HEK293T (cell line): ENCODE results near the gene OCEL1.
"Not testable (repeated sequence)": the region's sequence is repeated elsewhere in the genome, so short reads cannot be mapped to it uniquely, and the experiment has no call there.

Experiments
- CTCF ChIA-PET: fragments of 350-600 bp; formaldehyde crosslinking; extraction: SDS; loops from one replicate; lab custom pipeline; 2021; ENCODE audit warnings: antibody characterized with exemption, inconsistent platforms; lab: Yijun Ruan, JAX
- POLR2A ChIA-PET: fragments of 350-600 bp; formaldehyde crosslinking; extraction: SDS; loops from one replicate; lab custom pipeline; 2020; ENCODE audit warnings: antibody characterized with exemption, inconsistent platforms; lab: Yijun Ruan, JAX
- DNase-seq: peaks from one replicate; pipeline ENCODE4 v3.0.0; 2012; ENCODE audit warnings: mixed read lengths; ENCODE audit errors: extremely low spot score
- BHLHE40 ChIP-seq: fragments of 450-650 bp; IDR thresholded peaks from 2 replicates; pipeline ENCODE4 v1.6.1; 2016; ENCODE audit warnings: mild to moderate bottlenecking, moderate library complexity, borderline replicate concordance
- CTBP1 ChIP-seq: fragments of 450-650 bp; IDR thresholded peaks from 2 replicates; pipeline ENCODE4 v1.6.1; 2016; ENCODE audit warnings: borderline replicate concordance
- ELF4 ChIP-seq: fragments of 450-650 bp; IDR thresholded peaks from 2 replicates; pipeline ENCODE4 v1.6.1; 2017; ENCODE audit warnings: antibody characterized with exemption
- FOXK2 ChIP-seq: fragments of 450-650 bp; IDR thresholded peaks from 2 replicates; pipeline ENCODE4 v1.6.1; 2016; ENCODE audit warnings: mild to moderate bottlenecking
- HDGF ChIP-seq: fragments of 450-650 bp; IDR thresholded peaks from 2 replicates; pipeline ENCODE4 v1.6.1; 2017; ENCODE audit warnings: antibody characterized with exemption, borderline replicate concordance
- L3MBTL2 ChIP-seq: fragments of 450-650 bp; conservative IDR thresholded peaks from 2 replicates; pipeline ENCODE4 v1.6.1; 2016; ENCODE audit warnings: mild to moderate bottlenecking
- SP1 ChIP-seq: fragments of 450-650 bp; IDR thresholded peaks from 2 replicates; pipeline ENCODE4 v1.6.1; 2017
- SUZ12 ChIP-seq: fragments of 450-650 bp; IDR thresholded peaks from 2 replicates; pipeline ENCODE4 v1.6.1; 2016; ENCODE audit warnings: mild to moderate bottlenecking
- TARDBP ChIP-seq: fragments of 450-650 bp; IDR thresholded peaks from 2 replicates; pipeline ENCODE4 v1.6.1; 2016
- ZNF384 ChIP-seq: fragments of 450-650 bp; IDR thresholded peaks from 2 replicates; pipeline ENCODE4 v1.6.1; 2016
- TF ChIP-seq, protein P1 (sequence below): fragments of 450-650 bp; IDR thresholded peaks from 2 replicates; pipeline ENCODE4 v1.6.1; 2016

The OCEL1 gene

DNA sequence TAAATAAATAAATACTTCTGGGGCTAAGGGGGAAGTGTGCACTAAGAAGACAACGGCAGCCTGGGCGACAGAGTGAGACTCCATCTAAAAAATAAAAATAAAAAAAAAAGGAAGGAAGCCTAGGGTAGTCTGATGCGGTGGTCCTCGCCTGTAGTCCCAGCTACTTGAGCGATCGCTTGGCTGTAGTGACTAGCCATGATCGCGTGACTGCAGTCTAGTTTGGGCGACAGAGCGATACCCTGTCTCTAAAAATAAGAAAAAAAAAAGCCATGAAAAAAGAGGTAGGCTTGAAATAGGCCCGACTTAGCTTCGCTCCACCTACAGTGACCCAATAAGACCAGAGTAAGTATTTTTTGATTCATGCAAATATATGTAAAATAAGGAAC is 40.6 kb downstream of the OCEL1 start:
- CTCF ChIA-PET = interaction anchor here (1.0 to 1.4 kb wide), 4 partner anchors 17 to 39 kb away, joined by 3 to 7 read pairs (median 5); no protein-coding TSS in a partner anchor
- no peak for TF ChIP-seq HDGF
- peak; percentile 29; the same call in 1 of the 2 replicates for TF ChIP-seq ZNF384
- no peak for TF ChIP-seq SUZ12
- no peak for TF ChIP-seq TARDBP
- no peak for TF ChIP-seq CTBP1
- TF ChIP-seq ELF4 = peak; percentile 38
- POLR2A ChIA-PET = interaction anchor here (0.7 to 2.8 kb wide), 10 partner anchors 14 to 190 kb away, joined by 3 to 12 read pairs (median 5); partner anchors contain the start of genes DDA1, MVB12A and USE1
- no peak for DNase-seq

DNA sequence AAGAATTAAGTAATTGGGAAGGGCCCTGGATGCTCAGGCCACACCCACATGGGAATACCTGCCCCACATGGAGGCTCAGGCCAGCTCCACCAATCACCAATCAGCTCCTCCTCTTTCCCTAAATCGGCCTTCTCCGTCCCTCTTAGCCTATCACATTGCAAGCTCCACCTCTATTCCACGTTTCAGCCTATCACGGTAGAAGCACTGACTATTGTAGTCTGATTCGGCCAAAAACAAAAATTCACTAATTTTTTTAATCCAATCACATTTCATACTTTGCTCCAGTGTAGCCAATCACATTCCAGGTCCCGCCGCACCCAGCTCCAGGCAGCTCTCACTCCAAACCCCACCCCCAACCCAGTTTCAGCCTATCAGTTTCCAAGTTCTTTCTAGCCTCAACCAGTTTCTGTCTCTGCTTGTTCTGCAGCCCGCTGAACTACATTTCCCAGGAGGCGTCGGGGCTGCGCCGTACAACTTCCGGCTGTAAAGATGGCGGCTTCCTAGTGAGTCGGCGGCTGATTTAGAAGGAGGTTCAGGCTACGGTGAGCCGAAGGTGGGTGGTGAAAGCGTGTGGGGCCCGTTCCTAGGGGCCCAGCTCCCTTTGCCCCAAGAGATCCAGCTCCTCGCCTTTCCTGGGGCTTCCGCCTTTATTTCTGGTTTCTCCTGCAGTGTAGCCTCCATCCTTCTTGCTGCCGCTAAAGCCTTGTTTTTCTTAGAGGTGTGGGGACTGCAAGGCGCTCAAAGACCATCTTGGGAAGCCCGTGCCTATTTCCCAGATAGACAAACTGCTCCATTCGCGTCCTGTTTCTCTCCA is 41.2 kb downstream of the OCEL1 start, which contains the start of gene BABAM1:
BABAM1 (plus strand) TSS at position 469 of the 814 bp plus-strand sequence. CDS start 1,364 bp downstream, outside the sequence.
- no peak for TF ChIP-seq L3MBTL2
- TF ChIP-seq ELF4 = peak; percentile 41; the same call in 1 of the 2 replicates
- ChIA-PET CTCF (interaction anchor here (1.0 to 1.4 kb wide), 3 partner anchors 16 to 38 kb away, joined by 3 to 5 read pairs (median 5); no protein-coding TSS in a partner anchor), POLR2A (interaction anchor here (0.7 to 2.8 kb wide), 11 partner anchors 8 to 191 kb away, joined by 3 to 12 read pairs (median 5); partner anchors contain the start of genes DDA1, MVB12A and USE1)
- peak; percentile 96 for DNase-seq

DNA sequence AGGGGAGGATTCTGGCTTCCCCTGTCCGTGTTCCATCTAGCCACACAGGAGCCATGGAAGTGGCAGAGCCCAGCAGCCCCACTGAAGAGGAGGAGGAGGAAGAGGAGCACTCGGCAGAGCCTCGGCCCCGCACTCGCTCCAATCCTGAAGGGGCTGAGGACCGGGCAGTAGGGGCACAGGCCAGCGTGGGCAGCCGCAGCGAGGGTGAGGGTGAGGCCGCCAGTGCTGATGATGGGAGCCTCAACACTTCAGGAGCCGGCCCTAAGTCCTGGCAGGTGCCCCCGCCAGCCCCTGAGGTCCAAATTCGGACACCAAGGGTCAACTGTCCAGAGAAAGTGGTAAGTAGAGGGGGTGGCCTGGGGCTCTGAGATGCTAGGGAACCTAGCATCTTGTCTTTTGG is 42.7 kb downstream of the OCEL1 start:
- DNase-seq = no peak
- CTCF ChIA-PET = no interaction called here
- POLR2A ChIA-PET = no interaction called here
- TF ChIP-seq, protein P1, sequence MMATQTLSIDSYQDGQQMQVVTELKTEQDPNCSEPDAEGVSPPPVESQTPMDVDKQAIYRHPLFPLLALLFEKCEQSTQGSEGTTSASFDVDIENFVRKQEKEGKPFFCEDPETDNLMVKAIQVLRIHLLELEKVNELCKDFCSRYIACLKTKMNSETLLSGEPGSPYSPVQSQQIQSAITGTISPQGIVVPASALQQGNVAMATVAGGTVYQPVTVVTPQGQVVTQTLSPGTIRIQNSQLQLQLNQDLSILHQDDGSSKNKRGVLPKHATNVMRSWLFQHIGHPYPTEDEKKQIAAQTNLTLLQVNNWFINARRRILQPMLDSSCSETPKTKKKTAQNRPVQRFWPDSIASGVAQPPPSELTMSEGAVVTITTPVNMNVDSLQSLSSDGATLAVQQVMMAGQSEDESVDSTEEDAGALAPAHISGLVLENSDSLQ = no peak
- TF ChIP-seq FOXK2 (no peak), ELF4 (no peak), CTBP1 (no peak), BHLHE40 (no peak), SP1 (no peak)

DNA sequence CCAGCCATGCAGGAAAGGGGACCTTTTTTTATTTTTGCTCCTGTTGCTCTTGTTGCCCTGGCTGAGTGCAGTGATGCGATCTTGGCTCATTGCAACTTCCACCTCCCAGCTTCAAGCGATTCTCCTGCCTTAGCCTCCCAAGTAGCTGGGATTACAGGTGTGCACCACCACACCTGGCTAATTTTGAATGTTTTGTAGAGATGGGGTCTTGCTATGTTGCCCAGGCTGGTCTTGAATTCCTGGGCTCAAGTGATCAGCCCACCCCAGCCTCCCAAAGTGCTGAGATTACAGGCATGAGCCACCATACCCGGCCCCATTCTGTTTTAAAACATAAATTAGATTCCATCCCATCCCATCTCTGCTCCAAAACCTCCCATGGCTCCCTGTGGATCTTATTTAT is 48.9 kb downstream of the OCEL1 start:
- CTCF ChIA-PET, POLR2A ChIA-PET, DNase-seq: not testable (repeated sequence)

DNA sequence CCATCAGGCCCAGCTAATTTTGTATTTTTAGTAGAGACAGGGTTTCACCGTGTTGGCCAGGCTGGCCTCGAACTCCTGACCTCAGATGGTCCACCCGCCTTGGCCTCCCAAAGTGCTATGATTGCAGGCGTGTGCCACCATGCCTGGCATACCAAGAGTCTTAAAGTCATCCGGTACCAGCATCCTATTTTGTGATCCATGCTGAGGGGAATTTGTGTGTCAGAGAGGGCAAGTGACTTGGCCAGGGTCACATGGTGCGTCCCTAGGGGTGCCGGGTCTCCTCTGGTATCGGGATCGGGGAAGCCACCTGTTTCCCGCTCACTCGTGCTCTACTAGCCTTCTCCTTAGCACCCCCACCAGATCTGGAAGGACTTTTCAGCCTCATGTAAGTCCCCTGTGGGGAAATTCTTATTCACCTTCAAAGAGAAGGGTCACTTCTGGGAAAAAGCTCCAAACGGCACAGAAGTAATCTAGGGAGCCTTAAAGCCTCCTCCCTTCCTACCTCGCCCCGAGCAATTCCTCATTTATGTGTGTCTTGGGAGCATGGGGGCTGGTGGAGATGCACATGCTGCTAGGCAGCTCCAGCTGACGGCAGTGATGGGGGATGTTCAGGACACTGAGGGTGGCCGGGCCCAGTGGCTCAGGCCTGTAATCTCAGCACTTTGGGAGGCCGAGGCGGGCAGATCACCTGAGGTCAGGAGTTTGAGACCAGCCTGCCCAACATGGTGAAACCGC is 49.6 kb downstream of the OCEL1 start:
- ChIA-PET POLR2A (no interaction called here), CTCF (no interaction called here)
- DNase-seq = no peak

More for the DNA sequence above, 49.6 kb downstream of the OCEL1 start:
- TF ChIP-seq CTBP1 (no peak), BHLHE40 (no peak)
